AML-193 (cell line): ENCODE results near the gene DLX1.
"Not testable (repeated sequence)": the region's sequence is repeated elsewhere in the genome, so short reads cannot be mapped to it uniquely, and the experiment has no call there.

Source experiments
- DNase-seq, 2 experiments: peaks; one replicate each; lab custom pipeline; 2025; lab: John Stamatoyannopoulos, UW

DLX1 gene

DNA sequence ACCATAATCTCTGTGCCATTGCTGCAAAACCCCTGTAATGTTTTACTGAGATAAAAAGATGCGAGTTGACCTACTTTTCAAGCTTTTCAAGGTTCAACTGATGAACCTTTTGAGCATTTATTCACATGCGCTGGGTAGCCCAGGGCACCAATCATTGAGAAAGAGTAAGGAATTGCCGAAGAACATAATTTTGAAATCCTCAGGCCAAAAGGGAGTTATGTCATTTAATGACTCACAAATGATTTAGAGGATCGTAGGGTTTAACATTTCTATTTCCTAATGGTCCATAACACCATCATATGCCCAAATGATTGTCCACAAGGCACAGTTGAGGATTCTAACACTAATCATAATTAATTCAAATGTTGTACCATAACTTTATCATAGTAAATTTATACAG is 20.2 kb upstream of the DLX1 start:
- DNase-seq, result no peak

DNA sequence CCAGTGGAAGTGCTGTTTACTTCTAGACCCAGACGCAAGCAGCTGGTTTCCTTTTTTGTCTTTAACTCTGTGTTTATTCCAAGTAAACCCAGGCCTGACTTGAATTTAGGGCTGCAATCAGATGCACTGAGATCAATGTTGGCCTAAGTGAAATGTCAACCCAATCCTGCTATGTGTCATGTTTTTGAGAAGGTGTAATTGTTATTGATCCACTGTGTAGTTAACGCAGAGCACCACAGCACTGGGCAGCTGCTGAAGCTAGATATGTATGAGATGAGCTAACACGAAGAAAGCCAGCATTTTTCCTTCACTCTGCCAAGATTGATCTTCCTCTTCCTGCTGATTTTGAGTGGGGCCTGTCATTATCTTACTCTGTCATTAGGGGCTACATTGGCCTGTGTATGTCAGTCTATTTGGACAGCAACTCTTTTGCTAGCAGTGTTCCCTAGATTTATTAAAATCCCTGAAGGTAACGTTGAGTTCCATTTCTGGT is 18.9 kb upstream of the DLX1 start:
- DNase-seq, result no peak

DNA sequence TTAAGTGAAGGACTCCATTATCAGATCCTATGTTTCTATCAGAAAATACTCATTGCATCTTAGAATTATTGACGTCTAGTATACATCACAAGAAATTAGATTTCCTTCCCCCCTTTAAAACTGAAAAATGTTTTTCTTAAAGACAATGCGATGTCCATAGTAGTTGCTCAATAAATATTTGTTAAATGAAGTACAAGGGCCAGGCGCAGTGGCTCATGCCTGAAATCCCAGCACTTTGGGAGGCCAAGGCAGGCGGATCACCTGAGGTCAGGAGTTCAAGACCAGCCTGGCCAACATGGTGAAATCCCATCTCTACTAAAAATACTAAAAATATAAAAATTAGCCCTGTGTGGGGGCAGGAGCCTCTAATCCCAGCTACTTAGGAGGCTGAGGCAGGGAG is 17.4 kb upstream of the DLX1 start:
- DNase-seq, result not testable (repeated sequence)

DNA sequence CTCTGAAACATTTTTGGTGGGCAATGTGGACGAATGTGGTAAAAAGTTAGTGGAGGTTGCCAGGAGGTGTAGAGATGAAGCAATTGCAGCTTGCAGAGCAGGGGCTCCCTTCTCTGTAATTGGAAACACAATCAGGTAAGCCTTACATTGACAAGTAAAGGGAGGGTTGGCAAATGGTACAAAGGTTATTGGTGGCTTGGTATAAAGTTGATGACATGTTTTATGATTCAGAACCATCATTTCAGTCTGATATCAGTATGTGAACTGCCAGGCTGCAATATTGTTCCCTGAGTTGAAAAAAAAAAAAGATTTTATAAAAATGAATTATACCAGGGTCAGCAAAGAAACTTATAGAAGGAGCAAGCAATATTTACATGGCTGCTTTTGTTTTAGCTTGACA is 14.4 kb upstream of the DLX1 start:
- DNase-seq, result no peak

GRCh38 chr2:172072303-172072702 is 13.0 kb upstream of the DLX1 start:
- DNase-seq, result no peak

DNA sequence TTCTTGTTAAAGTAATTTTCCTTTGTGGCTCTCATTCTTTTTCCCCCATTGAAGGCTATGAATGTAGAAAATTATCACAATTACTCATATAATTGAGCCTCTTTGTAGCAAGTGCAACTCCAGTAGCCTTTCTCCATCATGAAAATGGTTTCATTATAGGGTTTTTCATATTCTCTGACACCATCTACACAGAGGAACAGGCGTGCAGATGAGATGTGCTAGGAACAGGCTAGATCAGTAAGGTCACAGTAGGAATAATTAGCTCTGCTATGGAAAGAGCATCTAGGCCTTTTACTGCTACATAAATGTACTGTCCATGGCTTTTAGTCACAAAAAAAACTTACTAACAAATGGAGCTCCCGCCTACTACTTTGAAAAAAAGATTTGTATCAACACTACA is 12.6 kb upstream of the DLX1 start:
- DNase-seq, result no peak

- no peak for DNase-seq
Observed at GRCh38 chr2:172073518-172073917, 11.8 kb upstream of the DLX1 start.

DNA sequence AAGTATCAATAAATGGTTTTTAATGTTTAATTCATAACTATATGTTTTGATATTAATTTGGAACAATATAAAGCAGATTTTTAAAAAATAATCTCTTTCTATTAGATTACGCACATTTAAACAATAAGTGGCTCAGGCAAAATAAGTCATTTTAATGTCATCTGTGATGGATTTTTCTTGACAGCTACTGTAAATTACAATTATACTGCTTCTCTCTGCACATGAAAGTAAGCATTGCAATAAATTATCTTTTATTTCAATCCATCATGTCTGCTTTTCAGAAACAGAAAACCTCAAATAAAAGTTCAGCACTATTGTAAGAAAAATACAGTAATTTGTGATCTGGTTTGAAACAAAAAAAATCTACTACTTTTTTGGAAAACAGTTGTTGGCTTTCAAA is 11.1 kb upstream of the DLX1 start:
- DNase-seq, result no peak

- DNase-seq, result no peak
Observed at GRCh38 chr2:172079416-172079815, 5.9 kb upstream of the DLX1 start.

DNA sequence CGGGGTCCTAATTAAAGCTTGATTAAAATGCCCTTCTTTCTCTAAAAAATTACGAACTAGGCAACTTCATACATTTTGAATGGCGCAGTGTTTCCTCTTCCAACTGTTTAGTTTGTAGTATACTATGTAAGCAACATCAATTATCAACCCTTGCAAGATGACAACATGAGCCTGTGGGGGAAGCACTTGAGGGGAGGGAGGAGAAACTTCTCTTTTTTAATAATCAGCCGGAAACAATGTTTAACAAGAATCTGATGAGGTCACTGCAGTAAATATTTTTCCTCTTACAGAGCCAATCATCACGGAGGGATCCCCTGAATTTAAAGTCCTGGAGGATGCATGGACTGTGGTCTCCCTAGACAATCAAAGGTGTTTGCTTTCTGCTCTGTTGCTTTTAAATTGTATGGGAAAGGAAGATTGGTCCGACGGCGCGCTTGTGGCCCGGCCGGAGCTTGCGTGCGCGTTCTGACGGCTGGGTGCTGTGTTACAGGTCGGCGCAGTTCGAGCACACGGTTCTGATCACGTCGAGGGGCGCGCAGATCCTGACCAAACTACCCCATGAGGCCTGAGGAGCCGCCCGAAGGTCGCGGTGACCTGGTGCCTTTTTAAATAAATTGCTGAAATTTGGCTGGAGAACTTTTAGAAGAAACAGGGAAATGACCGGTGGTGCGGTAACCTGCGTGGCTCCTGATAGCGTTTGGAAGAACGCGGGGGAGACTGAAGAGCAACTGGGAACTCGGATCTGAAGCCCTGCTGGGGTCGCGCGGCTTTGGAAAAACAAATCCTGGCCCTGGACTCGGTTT is 5.3 kb upstream of the DLX1 start:
- DNase-seq, result peak in 1 of 2 experiments; percentile 2

- DNase-seq, result no peak
Observed at GRCh38 chr2:172080641-172081220, 4.6 kb upstream of the DLX1 start.

DNA sequence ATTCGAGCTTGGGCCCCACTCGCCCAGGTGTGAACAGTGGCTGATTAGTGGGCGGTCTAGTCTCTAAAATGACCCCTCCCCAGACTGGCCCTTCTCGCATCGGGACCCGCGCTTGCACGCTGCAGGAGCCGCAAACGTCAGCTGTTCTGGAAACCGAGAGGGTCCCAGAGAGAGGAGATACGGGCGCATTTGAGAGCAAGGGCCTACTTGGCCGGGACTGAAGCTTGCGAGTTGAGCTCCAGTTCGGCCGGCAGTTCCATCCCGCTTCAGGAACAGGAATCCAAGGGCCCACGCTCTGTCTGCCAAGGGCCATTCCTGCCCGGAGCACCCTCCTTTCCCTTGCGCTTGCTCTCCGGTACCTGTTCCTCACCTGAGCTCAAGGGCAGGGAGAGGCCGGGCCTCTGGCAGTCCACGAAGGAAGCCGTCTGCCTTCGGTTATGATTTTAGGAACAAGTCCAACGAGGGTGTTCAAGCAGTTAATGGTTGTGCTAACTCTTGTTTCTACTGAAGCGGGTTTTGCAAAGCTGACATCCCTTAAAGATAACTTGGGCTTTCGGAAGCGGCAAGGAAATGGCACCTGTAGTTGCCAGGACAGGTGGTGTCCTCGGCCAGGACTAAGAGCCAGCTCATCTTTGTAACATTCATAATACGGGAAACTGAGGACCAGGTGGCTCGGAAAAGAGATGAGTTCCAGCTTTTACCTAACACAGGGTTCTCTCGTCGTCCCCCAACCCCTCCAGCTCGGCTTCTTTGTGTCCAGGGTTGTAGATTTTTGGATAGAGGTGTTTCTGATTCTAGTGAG is 3.9 kb upstream of the DLX1 start:
- DNase-seq, result no peak

- no peak for DNase-seq
Observed at GRCh38 chr2:172082105-172082943, 3.0 kb upstream of the DLX1 start.

GRCh38 chr2:172082944-172083627 is 2.2 kb upstream of the DLX1 start:
- DNase-seq, result no peak

DNA sequence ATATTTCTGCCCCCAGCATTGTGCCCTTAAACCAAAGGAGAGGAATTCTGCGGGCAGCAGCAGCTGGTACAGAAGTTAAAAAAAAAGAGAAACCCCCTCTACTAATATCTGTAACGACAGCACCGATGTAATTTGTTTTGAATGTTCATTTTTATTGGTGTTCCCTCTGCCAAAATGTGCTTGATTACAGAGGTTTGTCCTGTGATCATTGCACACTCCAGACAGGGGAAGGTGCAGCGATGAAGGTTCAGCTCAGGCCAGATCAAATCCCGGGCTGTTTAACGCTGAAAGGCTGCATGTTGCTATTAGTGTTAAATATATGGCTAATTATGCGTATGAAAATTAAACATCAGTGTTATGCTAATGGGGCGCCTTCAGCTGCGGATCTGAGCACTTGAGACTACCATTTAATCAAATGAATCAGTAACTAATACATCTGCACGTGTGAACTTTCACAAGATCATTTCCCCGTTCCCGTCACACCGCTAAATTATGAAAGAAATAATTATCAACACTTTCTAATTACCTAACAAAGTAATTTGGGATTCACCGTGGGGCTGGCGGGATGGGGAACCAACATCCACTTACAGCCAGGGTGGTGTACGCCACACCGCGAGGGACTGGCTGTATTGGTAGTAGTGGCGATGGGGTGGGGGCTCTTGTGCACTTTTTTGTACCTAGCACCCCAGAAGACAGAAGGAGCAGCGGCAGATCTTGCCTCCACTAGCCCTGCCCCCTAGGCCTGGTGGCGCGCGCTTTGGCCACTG is 1.5 kb upstream of the DLX1 start:
- DNase-seq, result no peak

- no peak for DNase-seq
Observed at GRCh38 chr2:172084395-172084644, 987 bp upstream of the DLX1 start.

DNA sequence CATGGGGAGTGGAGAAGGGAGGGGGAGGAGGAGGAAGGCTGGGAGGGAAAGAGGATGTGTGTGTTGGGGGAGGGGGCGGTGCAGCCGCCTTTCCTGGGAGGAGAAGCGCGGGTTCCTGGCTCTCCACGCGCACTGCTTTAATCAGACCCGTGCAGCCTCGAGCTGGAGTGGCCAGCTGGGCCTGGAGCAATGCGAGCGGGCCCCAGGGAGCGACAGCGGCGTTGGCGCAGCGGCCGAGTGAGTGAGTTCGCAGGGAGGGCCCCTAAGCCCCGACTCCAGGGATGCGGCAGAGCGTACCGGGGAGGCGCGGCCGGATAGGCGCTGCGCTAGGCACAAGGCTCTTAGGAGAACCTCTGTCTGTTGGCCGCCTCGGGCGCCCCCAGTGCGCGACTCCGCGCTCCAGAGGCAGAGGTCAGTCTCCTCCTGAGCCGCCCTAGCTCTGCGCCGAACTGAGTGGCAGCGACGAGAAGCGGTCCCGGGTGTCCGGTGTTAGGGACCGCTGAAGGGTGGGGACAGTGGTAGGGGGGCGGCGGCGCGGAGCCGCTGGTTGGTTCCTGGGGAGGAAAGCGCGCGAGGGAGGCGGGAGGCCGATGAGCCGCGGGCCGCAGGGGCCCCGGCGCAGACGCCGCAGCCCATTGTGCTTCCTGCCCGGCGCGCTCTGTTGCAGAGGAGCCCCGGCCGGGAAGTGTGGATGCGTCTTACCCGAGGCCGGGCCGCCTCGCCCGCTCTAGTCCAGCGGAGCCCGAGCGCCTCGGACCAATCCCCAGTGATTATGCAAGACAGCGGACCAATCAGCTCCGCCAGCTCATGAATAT is 455 bp upstream of the DLX1 start:
- peak; percentile 67 to 68 for DNase-seq

DNA sequence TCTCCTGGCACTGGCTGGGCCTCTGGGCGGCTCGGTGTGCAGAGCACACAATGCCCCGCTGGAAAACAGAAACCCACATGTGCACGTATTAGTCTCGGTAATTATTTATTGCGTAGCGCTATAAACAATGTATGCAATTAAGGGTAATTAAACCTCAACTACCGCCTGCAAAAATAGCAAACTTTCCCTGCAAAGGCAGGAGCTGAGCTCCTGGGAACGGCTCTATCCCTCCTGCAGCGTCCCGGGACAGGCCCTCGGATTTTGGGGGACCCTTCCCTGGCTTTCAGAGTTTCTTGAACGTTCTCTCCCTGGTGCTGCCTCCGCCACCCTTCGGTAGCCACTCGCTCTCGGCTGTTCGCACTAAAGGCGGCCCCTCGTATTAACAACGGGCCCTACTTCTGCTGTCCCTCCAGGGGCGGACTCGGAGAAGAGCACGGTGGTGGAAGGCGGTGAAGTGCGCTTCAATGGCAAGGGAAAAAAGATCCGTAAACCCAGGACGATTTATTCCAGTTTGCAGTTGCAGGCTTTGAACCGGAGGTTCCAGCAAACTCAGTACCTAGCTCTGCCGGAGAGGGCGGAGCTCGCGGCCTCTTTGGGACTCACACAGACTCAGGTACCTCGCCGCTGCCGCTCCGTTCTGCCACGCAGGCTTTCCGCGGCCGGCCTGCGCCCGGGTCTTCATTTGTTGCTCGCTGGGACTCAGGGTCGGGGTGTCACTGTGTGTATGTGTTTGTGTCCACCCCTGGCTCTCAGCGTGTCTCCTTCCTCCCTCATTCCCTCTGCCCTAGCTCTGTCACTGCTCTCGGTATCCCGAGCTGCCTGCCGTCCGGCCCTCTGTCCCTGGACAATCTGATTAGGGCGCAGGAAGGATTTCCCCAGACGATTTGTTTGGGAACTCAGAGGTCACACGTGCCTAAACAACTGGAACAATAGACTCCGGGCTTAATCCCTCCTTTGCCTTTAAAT is 1.2 kb downstream of the DLX1 start:
- DNase-seq, result no peak
